HG02852 (cell line): ENCODE results near the gene ERMARD.

Experiments used
- ATAC-seq: cut with Tn5 transposase; IDR thresholded peaks from one replicate; pipeline ENCODE4 v1.9.1; 2021; ENCODE audit warnings: mild to moderate bottlenecking, moderate library complexity; ENCODE audit not compliant: unreplicated experiment

Gene ERMARD

GRCh38 chr6:169800668-169801395 lies 49.4 kb downstream of the ERMARD start:
- ATAC-seq, result no peak

GRCh38 chr6:169801396-169802160 lies 50.2 kb downstream of the ERMARD start:
- no peak for ATAC-seq

- ATAC-seq, result no peak
Measured at GRCh38 chr6:169802790-169803189, 51.4 kb downstream of the ERMARD start.

- ATAC-seq, result peak; percentile 66
Measured at GRCh38 chr6:169803271-169803811, 51.9 kb downstream of the ERMARD start.

- peak; percentile 32 for ATAC-seq
Measured at GRCh38 chr6:169803816-169804340, 52.5 kb downstream of the ERMARD start.

GRCh38 chr6:169804427-169804826 lies 53.0 kb downstream of the ERMARD start:
- no peak for ATAC-seq

GRCh38 chr6:169805242-169805838 lies 53.9 kb downstream of the ERMARD start:
- peak; percentile 40 for ATAC-seq

- no peak for ATAC-seq
Measured at GRCh38 chr6:169806701-169807100, 55.3 kb downstream of the ERMARD start.

GRCh38 chr6:169807229-169807628 lies 55.8 kb downstream of the ERMARD start:
- no peak for ATAC-seq

GRCh38 chr6:169807699-169808607 lies 56.5 kb downstream of the ERMARD start:
- no peak for ATAC-seq

GRCh38 chr6:169808608-169808967 lies 57.2 kb downstream of the ERMARD start:
- ATAC-seq, result no peak

GRCh38 chr6:169809386-169809785 lies 58.0 kb downstream of the ERMARD start:
- no peak for ATAC-seq

- no peak for ATAC-seq
Measured at GRCh38 chr6:169810066-169810989, 58.9 kb downstream of the ERMARD start.

GRCh38 chr6:169811072-169811471 lies 59.6 kb downstream of the ERMARD start:
- no peak for ATAC-seq

- ATAC-seq, result no peak
Measured at GRCh38 chr6:169811521-169812256, 60.3 kb downstream of the ERMARD start.

- ATAC-seq, result no peak
Measured at GRCh38 chr6:169812257-169812644, 60.8 kb downstream of the ERMARD start.

GRCh38 chr6:169813969-169814368 lies 62.5 kb downstream of the ERMARD start:
- ATAC-seq, result no peak

GRCh38 chr6:169816054-169816453 lies 64.6 kb downstream of the ERMARD start:
- no peak for ATAC-seq

- ATAC-seq, result no peak
Measured at GRCh38 chr6:169816975-169817374, 65.6 kb downstream of the ERMARD start.
